Common myeloid progenitor, CD34-positive (primary cell): ENCODE measurements around the gene BIRC5.
"Not testable (repeated sequence)": the region's sequence is repeated elsewhere in the genome, so short reads cannot be mapped to it uniquely, and the experiment has no call there.

Experiments used
- CTCF ChIA-PET: fragments of 350-600 bp; sonication (Branson Sonifier 250); formaldehyde crosslinking; loops from one replicate; lab custom pipeline; 2021; ENCODE audit warnings: antibody characterized with exemption; lab: Charles Lee
- POLR2A ChIA-PET: fragments of 350-600 bp; sonication (Branson Sonifier 250); formaldehyde crosslinking; loops from one replicate; lab custom pipeline; 2021; ENCODE audit warnings: antibody characterized with exemption; lab: Charles Lee
- DNase-seq, 3 donors: peaks; one replicate each; pipeline versions ENCODE4 v3.0.0 to v3.0.0-alpha.2; 2013
- H3K27ac ChIP-seq, 2 experiments: 1 replicate in 1 of 2; 2 replicates in 1 of 2; pipeline ENCODE4 v1.7.0; 2013; ENCODE audit warnings: inconsistent platforms in 2 of 2, low read length in 2 of 2, mild to moderate bottlenecking in 2 of 2, low read depth in 1 of 2, moderate library complexity in 1 of 2; ENCODE audit not compliant: severe bottlenecking in 2 of 2, insufficient read depth in 1 of 2, poor library complexity in 1 of 2
- H3K27me3 ChIP-seq, 5 experiments: replicated peaks in 2 of 5; 1 replicate in 3 of 5; 2 replicates in 2 of 5; pipeline versions ENCODE4 v1.6.1 to v1.7.0; 2013; ENCODE audit warnings: low read length in 4 of 5, mild to moderate bottlenecking in 2 of 5, moderate library complexity in 2 of 5, inconsistent platforms in 1 of 5; ENCODE audit not compliant: insufficient read depth in 5 of 5, control insufficient read depth in 4 of 5
- H3K36me3 ChIP-seq, 4 experiments: 1 replicate in 2 of 4; 2 replicates in 2 of 4; pipeline versions ENCODE4 v1.6.1 to v1.7.0; 2013; ENCODE audit warnings: low read length in 3 of 4, control low read depth in 1 of 4, mild to moderate bottlenecking in 1 of 4; ENCODE audit not compliant: control insufficient read depth in 4 of 4, insufficient read depth in 4 of 4
- H3K4me1 ChIP-seq, 4 experiments: 1 replicate in 3 of 4; 2 replicates in 1 of 4; pipeline versions ENCODE4 v1.6.1 to v1.7.1; 2013; ENCODE audit warnings: low read length in 3 of 4, mild to moderate bottlenecking in 3 of 4, control low read depth in 1 of 4, inconsistent platforms in 1 of 4, moderate library complexity in 1 of 4; ENCODE audit not compliant: control insufficient read depth in 4 of 4, insufficient read depth in 4 of 4; ENCODE audit errors: control extremely low read depth in 1 of 4
- H3K4me3 ChIP-seq, 7 experiments: 1 replicate in 4 of 7; 2 replicates in 3 of 7; pipeline versions ENCODE4 v1.5.1 to v1.7.0; 2013; ENCODE audit warnings: mild to moderate bottlenecking in 7 of 7, low read length in 6 of 7, moderate library complexity in 6 of 7, inconsistent platforms in 2 of 7, low read depth in 2 of 7, control low read depth in 1 of 7; ENCODE audit not compliant: insufficient read depth in 4 of 7, control insufficient read depth in 1 of 7; ENCODE audit errors: extremely low read depth in 1 of 7
- H3K9me3 ChIP-seq, 5 experiments: 1 replicate in 4 of 5; 2 replicates in 1 of 5; pipeline versions ENCODE4 v1.6.1 to v1.7.1; 2013; ENCODE audit warnings: low read length in 4 of 5, mild to moderate bottlenecking in 2 of 5, inconsistent platforms in 1 of 5, low read depth in 1 of 5, moderate library complexity in 1 of 5; ENCODE audit not compliant: control insufficient read depth in 4 of 5, insufficient read depth in 2 of 5; ENCODE audit errors: control extremely low read depth in 1 of 5
- WGBS: methylation state at CpG from one replicate; pipeline ENCODE4 v1.1.5; 2013; ENCODE audit not compliant: insufficient coverage; 5-methylcytosine and 5-hydroxymethylcytosine counted together

BIRC5 gene

GRCh38 chr17:78233678-78234077 lies 19.6 kb downstream of the BIRC5 start:
- Histone ChIP-seq H3K9me3 (no peaks in the 10 kb centered on the region), H3K4me3 (no peak overlapping the region), H3K36me3 (no peaks in the 10 kb centered on the region), H3K27ac (no peak overlapping the region), H3K27me3 (peaks cover 0 to 26% (median 19%) of the 10 kb centered on the region in 5 experiments), H3K4me1 (peaks cover 0 to 20% (median 15%) of the 10 kb centered on the region in 4 experiments)
- ChIA-PET POLR2A (no interaction called here), CTCF (interaction anchor here (0.8 kb wide), 1 partner anchor 17 kb away, joined by 3 read pairs; no protein-coding TSS in a partner anchor)
- no peak for DNase-seq
- WGBS = 98% methylated on average over 9 of the region's 10 CpGs

- Histone ChIP-seq H3K27me3 (peaks cover 0 to 26% (median 19%) of the 10 kb centered on the region in 5 experiments), H3K4me3 (no peak overlapping the region)
Measured at GRCh38 chr17:78234261-78234865, 20.3 kb downstream of the BIRC5 start.

GRCh38 chr17:78235022-78235421 lies 21.0 kb downstream of the BIRC5 start:
- DNase-seq, POLR2A ChIA-PET: not testable (repeated sequence)
- CTCF ChIA-PET = interaction anchor here (3.4 to 6.1 kb wide), 2 partner anchors 11 to 16 kb away, joined by 13 to 29 read pairs; no protein-coding TSS in a partner anchor

More at GRCh38 chr17:78234261-78234865, 20.3 kb downstream of the BIRC5 start:
- ChIA-PET POLR2A (no interaction called here), CTCF (interaction anchor here (3.4 to 6.1 kb wide), 2 partner anchors 12 to 16 kb away, joined by 13 to 29 read pairs; no protein-coding TSS in a partner anchor)
- Histone ChIP-seq H3K27ac (no peak overlapping the region), H3K36me3 (no peaks in the 10 kb centered on the region), H3K4me1 (peaks cover 0 to 24% (median 15%) of the 10 kb centered on the region in 4 experiments), H3K9me3 (no peaks in the 10 kb centered on the region)
- 91% methylated on average over 16 of the region's 17 CpGs for WGBS
- DNase-seq = no peak

GRCh38 chr17:78235885-78236284 lies 21.8 kb downstream of the BIRC5 start:
- DNase-seq = no peak
- Histone ChIP-seq H3K4me3 (no peak overlapping the region), H3K27me3 (peaks cover 0 to 22% (median 12%) of the 10 kb centered on the region in 5 experiments), H3K9me3 (no peaks in the 10 kb centered on the region), H3K4me1 (peaks cover 0 to 25% (median 18%) of the 10 kb centered on the region in 4 experiments), H3K36me3 (no peaks in the 10 kb centered on the region), H3K27ac (no peak overlapping the region)
- ChIA-PET POLR2A (no interaction called here), CTCF (interaction anchor here (0.9 to 6.1 kb wide), 3 partner anchors 10 to 15 kb away, joined by 4 to 29 read pairs (median 13); no protein-coding TSS in a partner anchor)
- 87% methylated on average over 8 of the region's 8 CpGs for WGBS

More at GRCh38 chr17:78235022-78235421, 21.0 kb downstream of the BIRC5 start:
- H3K27ac ChIP-seq, H3K9me3 ChIP-seq, H3K4me3 ChIP-seq, H3K36me3 ChIP-seq: not testable (repeated sequence)
- Histone ChIP-seq H3K4me1 (peaks cover 0 to 25% (median 18%) of the 10 kb centered on the region in 4 experiments), H3K27me3 (peaks cover 0 to 26% (median 19%) of the 10 kb centered on the region in 5 experiments)
- 67% methylated on average over 6 of the region's 6 CpGs for WGBS

- H3K4me3 ChIP-seq = no peak overlapping the region
- H3K27me3 ChIP-seq = peaks cover 0 to 16% (median 8%) of the 10 kb centered on the region in 5 experiments
- peaks cover 0 to 20% (median 14%) of the 10 kb centered on the region in 4 experiments for H3K4me1 ChIP-seq
- DNase-seq = no peak
- ChIA-PET POLR2A (no interaction called here), CTCF (interaction anchor here (0.9 to 6.1 kb wide), 4 partner anchors 10 to 14 kb away, joined by 4 to 29 read pairs (median 8); no protein-coding TSS in a partner anchor)
- WGBS = over 99% methylated on average over 17 of the region's 20 CpGs
- no peaks in the 10 kb centered on the region for H3K36me3 ChIP-seq
- no peaks in the 10 kb centered on the region for H3K9me3 ChIP-seq
- H3K27ac ChIP-seq = no peak overlapping the region
Measured at GRCh38 chr17:78236362-78237127, 22.5 kb downstream of the BIRC5 start.

- DNase-seq = no peak
- no peak overlapping the region for H3K4me3 ChIP-seq
- H3K9me3 ChIP-seq = no peaks in the 10 kb centered on the region
- no peaks in the 10 kb centered on the region for H3K36me3 ChIP-seq
- ChIA-PET POLR2A (interaction anchor here (0.7 kb wide), 1 partner anchor 12 kb away, joined by 3 read pairs; no protein-coding TSS in a partner anchor), CTCF (interaction anchor here (1.3 to 6.1 kb wide), 3 partner anchors 9 to 13 kb away, joined by 4 to 29 read pairs (median 13); no protein-coding TSS in a partner anchor)
- no peak overlapping the region for H3K27ac ChIP-seq
- H3K27me3 ChIP-seq = peaks cover 0 to 7% (median 6%) of the 10 kb centered on the region in 5 experiments
- 97% methylated on average over 9 of the region's 11 CpGs for WGBS
- peaks cover 0 to 20% (median 15%) of the 10 kb centered on the region in 4 experiments for H3K4me1 ChIP-seq
Measured at GRCh38 chr17:78237401-78238012, 23.5 kb downstream of the BIRC5 start.
